Mesodermal cell (in vitro differentiated cells): ENCODE results near the gene MPC2.

Experiments
- H3K27ac ChIP-seq: 2 replicates; pipeline ENCODE4 v1.7.0; 2013; ENCODE audit warnings: mild to moderate bottlenecking, low read depth, low read length, moderate library complexity; ENCODE audit not compliant: severe bottlenecking
- H3K36me3 ChIP-seq: 2 replicates; pipeline ENCODE4 v1.7.1; 2013; ENCODE audit warnings: mild to moderate bottlenecking, low read length, moderate library complexity; ENCODE audit not compliant: control insufficient read depth, insufficient read depth
- H3K4me1 ChIP-seq: one replicate; pipeline ENCODE4 v1.7.1; 2013; ENCODE audit warnings: mild to moderate bottlenecking, low read length; ENCODE audit not compliant: insufficient read depth, control insufficient read depth, poor library complexity, severe bottlenecking
- H3K4me3 ChIP-seq: 2 replicates; pipeline ENCODE4 v1.7.0; 2013; ENCODE audit warnings: low read length, control low read depth, mild to moderate bottlenecking; ENCODE audit not compliant: insufficient read depth, poor library complexity, severe bottlenecking; ENCODE audit errors: extremely low read depth
- H3K9me3 ChIP-seq: 2 replicates; pipeline ENCODE4 v1.7.1; 2013; ENCODE audit warnings: mild to moderate bottlenecking, low read length, moderate library complexity; ENCODE audit not compliant: control insufficient read depth
- WGBS, 2 experiments: methylation state at CpG; one replicate each; pipeline ENCODE4 v1.1.5; 2013; ENCODE audit warnings: missing lambda C conversion rate in 2 of 2; ENCODE audit not compliant: insufficient coverage in 2 of 2; 5-methylcytosine and 5-hydroxymethylcytosine counted together

Gene MPC2

GRCh38 chr1:167922611-167923074 lies 14.2 kb downstream of the MPC2 start:
- Histone ChIP-seq H3K27ac (no peak overlapping the region), H3K4me3 (no peak overlapping the region), H3K36me3 (peaks cover 4% of the 10 kb centered on the region), H3K9me3 (no peaks in the 10 kb centered on the region), H3K4me1 (peaks cover 3% of the 10 kb centered on the region)
- no CpG with 5 or more reads among the region's 1 CpG for WGBS, 2 experiments

GRCh38 chr1:167922023-167922422 lies 14.8 kb downstream of the MPC2 start:
- H3K27ac ChIP-seq, result no peak overlapping the region
- H3K4me3 ChIP-seq, result no peak overlapping the region
- peaks cover 3% of the 10 kb centered on the region for H3K4me1 ChIP-seq
- peaks cover 9% of the 10 kb centered on the region for H3K36me3 ChIP-seq
- no peaks in the 10 kb centered on the region for H3K9me3 ChIP-seq

GRCh38 chr1:167916766-167917511 lies 19.9 kb downstream of the MPC2 start:
- Histone ChIP-seq H3K27ac (no peak overlapping the region), H3K4me3 (no peak overlapping the region), H3K36me3 (peaks cover 15% of the 10 kb centered on the region), H3K4me1 (no peaks in the 10 kb centered on the region), H3K9me3 (no peaks in the 10 kb centered on the region)
- 83 to 100% methylated on average over 1 of the region's 6 CpGs for WGBS, 2 experiments

- Histone ChIP-seq H3K9me3 (no peaks in the 10 kb centered on the region), H3K4me1 (no peaks in the 10 kb centered on the region), H3K36me3 (peaks cover 15% of the 10 kb centered on the region), H3K4me3 (no peak overlapping the region), H3K27ac (no peak overlapping the region)
- WGBS, 2 experiments, result 90 to 91% methylated on average over 7 to 8 of the region's 8 CpGs
Observed at GRCh38 chr1:167915569-167915968, 21.3 kb downstream of the MPC2 start.

- H3K36me3 ChIP-seq, result peaks cover 15% of the 10 kb centered on the region
- no peak within 1 kb of the TSS for H3K27ac ChIP-seq
- peaks cover 14% of the 10 kb centered on the region for H3K9me3 ChIP-seq
- H3K4me1 ChIP-seq, result no peaks in the 10 kb centered on the region
- WGBS, 2 experiments, result 91 to 92% methylated on average over 5 to 6 of the region's 9 CpGs
- H3K4me3 ChIP-seq, result no peak within 1 kb of the TSS
Observed at GRCh38 chr1:167913895-167914496, 22.9 kb downstream of the MPC2 start, which contains the start of gene ADCY10. ADCY10 (minus strand) TSS chr1:167914134; CDS start chr1:167905140, 8,994 bp downstream.

- Histone ChIP-seq H3K27ac (no peak overlapping the region), H3K9me3 (peaks cover 14% of the 10 kb centered on the region), H3K4me3 (no peak overlapping the region), H3K4me1 (no peaks in the 10 kb centered on the region), H3K36me3 (peaks cover 13% of the 10 kb centered on the region)
- WGBS, 2 experiments, result 83 to 85% methylated on average over 2 to 5 of the region's 7 CpGs
Observed at GRCh38 chr1:167912294-167912693, 24.6 kb downstream of the MPC2 start.

- no peaks in the 10 kb centered on the region for H3K4me1 ChIP-seq
- H3K4me3 ChIP-seq, result no peak overlapping the region
- 94 to 97% methylated on average over 4 to 5 of the region's 8 CpGs for WGBS, 2 experiments
- peaks cover 5% of the 10 kb centered on the region for H3K36me3 ChIP-seq
- H3K27ac ChIP-seq, result no peak overlapping the region
- peaks cover 14% of the 10 kb centered on the region for H3K9me3 ChIP-seq
Observed at GRCh38 chr1:167911413-167911812, 25.5 kb downstream of the MPC2 start.

- Histone ChIP-seq H3K36me3 (no peaks in the 10 kb centered on the region), H3K27ac (no peak overlapping the region), H3K4me3 (no peak overlapping the region), H3K4me1 (peaks cover 3% of the 10 kb centered on the region), H3K9me3 (peaks cover 14% of the 10 kb centered on the region)
- 100% methylated on average over 1 to 2 of the region's 2 CpGs for WGBS, 2 experiments
Observed at GRCh38 chr1:167910530-167910929, 26.3 kb downstream of the MPC2 start.

- Histone ChIP-seq H3K9me3 (peaks cover 14% of the 10 kb centered on the region), H3K4me1 (peaks cover 11% of the 10 kb centered on the region), H3K27ac (no peak overlapping the region), H3K36me3 (no peaks in the 10 kb centered on the region), H3K4me3 (no peak overlapping the region)
- 50 to 90% methylated on average over 1 to 5 of the region's 6 CpGs for WGBS, 2 experiments
Observed at GRCh38 chr1:167909691-167910180, 27.1 kb downstream of the MPC2 start.

GRCh38 chr1:167905671-167906070 lies 31.2 kb downstream of the MPC2 start:
- no peak overlapping the region for H3K4me3 ChIP-seq
- peaks cover 14% of the 10 kb centered on the region for H3K9me3 ChIP-seq
- peak overlapping the region; percentile 76 for H3K27ac ChIP-seq
- H3K4me1 ChIP-seq, result peaks cover 17% of the 10 kb centered on the region
- no peaks in the 10 kb centered on the region for H3K36me3 ChIP-seq

GRCh38 chr1:167905182-167905581 lies 31.7 kb downstream of the MPC2 start:
- Histone ChIP-seq H3K36me3 (no peaks in the 10 kb centered on the region), H3K4me3 (no peak overlapping the region), H3K4me1 (peaks cover 17% of the 10 kb centered on the region), H3K27ac (peak overlapping the region; percentile 76), H3K9me3 (peaks cover 12% of the 10 kb centered on the region)
- WGBS, 2 experiments, result 63 to 67% methylated on average over 1 to 2 of the region's 3 CpGs
